ENCODE measurements around the gene SCD. TPM values are rescaled to one million over a fixed set of nuclear protein-coding genes. Genes with fewer than 3 reads are reported as not detected.

The SCD gene
- total and polyA plus RNA-seq, 9 of the 15 experiments (the other 6 are each of a cell fraction or from before 2014, with no cell fraction given) = 114 to 486 (median 188) TPM

- TF ChIP-seq TFAP4 (CRISPR knock-in tag; IDR thresholded peaks at IDR 0.05; ENCODE audit: borderline replicate concordance) = no peak
- TF ChIP-seq ZNF23 (CRISPR knock-in tag; IDR thresholded peaks at IDR 0.05) = no peak
- TF ChIP-seq RBM14 (IDR thresholded peaks at IDR 0.05; ENCODE audit: borderline replicate concordance, insufficient read depth, low read depth, low read length) = no peak
- TF ChIP-seq STAT5A (IDR thresholded peaks at IDR 0.05; ENCODE audit: borderline replicate concordance, low read length) = no peak
- TF ChIP-seq HNRNPL (IDR thresholded peaks at IDR 0.05; ENCODE audit: low read depth, low read length) = no peak
- TF ChIP-seq HIVEP1 (CRISPR knock-in tag; IDR thresholded peaks at IDR 0.05) = no peak
- no peak for TF ChIP-seq FOXP4 (CRISPR knock-in tag; IDR thresholded peaks at IDR 0.05; ENCODE audit: borderline replicate concordance)
- no peak for TF ChIP-seq ZNF318 (IDR thresholded peaks at IDR 0.05; ENCODE audit: borderline replicate concordance in 1 of 2, low read depth in 1 of 2)
- no peak for TF ChIP-seq SNAPC5 (CRISPR knock-in tag; IDR thresholded peaks at IDR 0.05)
- no peak for TF ChIP-seq CBFA2T2 (conservative IDR thresholded peaks at IDR 0.05)
- TF ChIP-seq EGR1 (conservative IDR thresholded peaks at IDR 0.05) = no peak
- peak; percentile 30; the same call in 1 of the 2 replicates for TF ChIP-seq NFIC (IDR thresholded peaks at IDR 0.05)
- no peak for TF ChIP-seq MLX (CRISPR knock-in tag; conservative IDR thresholded peaks at IDR 0.05)
- TF ChIP-seq ZKSCAN8 (CRISPR knock-in tag; IDR thresholded peaks at IDR 0.05) = no peak
- no peak; a peak in 1 of 4 replicates for TF ChIP-seq KDM1A (IDR thresholded peaks at IDR 0.05)
- no peak for TF ChIP-seq PHTF2 (CRISPR knock-in tag; IDR thresholded peaks at IDR 0.05)
These were observed 27.2 kb downstream of the SCD start (continued) for GRCh38 chr10:100374200-100374655.
